PFSK-1 (cell line): Measurements from ENCODE around the gene CLEC11A.

Experiments
- FOXP2 ChIP-seq: optimal IDR thresholded peaks from 2 replicates; pipeline ENCODE3; 2011; ENCODE audit warnings: borderline replicate concordance, control low read depth, inconsistent platforms; ENCODE audit not compliant: insufficient read depth; ENCODE audit errors: extremely low read length, extremely low read depth
- POLR2AphosphoS5 ChIP-seq: IDR thresholded peaks from 2 replicates; pipeline ENCODE4 v1.6.1; 2012; ENCODE audit warnings: low read depth, mild to moderate bottlenecking, control low read depth, low read length, moderate library complexity
- REST ChIP-seq, 2 experiments: IDR thresholded peaks; 2 replicates each; pipeline versions ENCODE4 v1.6.1 to v1.8.0; 2011 to 2012; ENCODE audit warnings: low read depth in 2 of 2, low read length in 2 of 2, control low read depth in 1 of 2, inconsistent platforms in 1 of 2, mild to moderate bottlenecking in 1 of 2, moderate library complexity in 1 of 2; ENCODE audit not compliant: insufficient read depth in 1 of 2
- SIN3A ChIP-seq: IDR thresholded peaks from 2 replicates; pipeline ENCODE4 v1.6.1; 2012; ENCODE audit warnings: mild to moderate bottlenecking, low read length, moderate library complexity, borderline replicate concordance; ENCODE audit not compliant: insufficient read depth
- TAF1 ChIP-seq: IDR thresholded peaks from 2 replicates; pipeline ENCODE4 v1.6.1; 2012; ENCODE audit warnings: low read length, control low read depth, borderline replicate concordance; ENCODE audit not compliant: insufficient read depth

CLEC11A gene

GRCh38 chr19:50686310-50687032 is 36.7 kb upstream of the CLEC11A start:
- no peak for TF ChIP-seq SIN3A
- no peak for TF ChIP-seq REST (IDR thresholded peaks at IDR 0.05; ENCODE audit: insufficient read depth in 1 of 2, low read depth in 2 of 2, low read length in 2 of 2)
- TF ChIP-seq POLR2AphosphoS5 = no peak
- TF ChIP-seq FOXP2 = no peak
- TF ChIP-seq TAF1 = no peak

- TF ChIP-seq POLR2AphosphoS5 (no peak), REST (IDR thresholded peaks at IDR 0.05; ENCODE audit: insufficient read depth in 1 of 2, low read depth in 2 of 2, low read length in 2 of 2) (no peak), TAF1 (no peak), SIN3A (no peak), FOXP2 (no peak)
These were observed 34.4 kb upstream of the CLEC11A start for GRCh38 chr19:50688766-50689165.

DNA sequence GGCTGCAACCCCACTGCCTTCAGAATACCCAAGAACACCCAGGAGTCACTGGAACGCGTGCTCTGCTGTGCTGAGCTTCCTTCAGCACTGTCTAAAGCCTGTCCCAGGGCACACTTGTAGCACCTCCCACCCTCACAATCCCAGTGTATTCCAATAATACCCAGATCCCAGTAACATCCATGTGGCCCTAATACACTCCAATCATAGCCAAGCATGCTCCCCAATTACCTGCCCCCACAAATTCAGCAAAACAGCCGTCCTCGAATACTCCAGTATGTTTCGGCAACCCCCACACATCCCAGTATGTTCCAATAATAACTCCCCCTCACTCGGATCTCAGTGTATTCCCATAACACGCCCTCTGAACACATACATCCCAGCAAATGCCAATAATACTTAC is 32.7 kb upstream of the CLEC11A start:
- TF ChIP-seq REST (IDR thresholded peaks at IDR 0.05; ENCODE audit: insufficient read depth in 1 of 2, low read depth in 2 of 2, low read length in 2 of 2) (no peak), FOXP2 (no peak), POLR2AphosphoS5 (no peak), SIN3A (no peak), TAF1 (no peak)

DNA sequence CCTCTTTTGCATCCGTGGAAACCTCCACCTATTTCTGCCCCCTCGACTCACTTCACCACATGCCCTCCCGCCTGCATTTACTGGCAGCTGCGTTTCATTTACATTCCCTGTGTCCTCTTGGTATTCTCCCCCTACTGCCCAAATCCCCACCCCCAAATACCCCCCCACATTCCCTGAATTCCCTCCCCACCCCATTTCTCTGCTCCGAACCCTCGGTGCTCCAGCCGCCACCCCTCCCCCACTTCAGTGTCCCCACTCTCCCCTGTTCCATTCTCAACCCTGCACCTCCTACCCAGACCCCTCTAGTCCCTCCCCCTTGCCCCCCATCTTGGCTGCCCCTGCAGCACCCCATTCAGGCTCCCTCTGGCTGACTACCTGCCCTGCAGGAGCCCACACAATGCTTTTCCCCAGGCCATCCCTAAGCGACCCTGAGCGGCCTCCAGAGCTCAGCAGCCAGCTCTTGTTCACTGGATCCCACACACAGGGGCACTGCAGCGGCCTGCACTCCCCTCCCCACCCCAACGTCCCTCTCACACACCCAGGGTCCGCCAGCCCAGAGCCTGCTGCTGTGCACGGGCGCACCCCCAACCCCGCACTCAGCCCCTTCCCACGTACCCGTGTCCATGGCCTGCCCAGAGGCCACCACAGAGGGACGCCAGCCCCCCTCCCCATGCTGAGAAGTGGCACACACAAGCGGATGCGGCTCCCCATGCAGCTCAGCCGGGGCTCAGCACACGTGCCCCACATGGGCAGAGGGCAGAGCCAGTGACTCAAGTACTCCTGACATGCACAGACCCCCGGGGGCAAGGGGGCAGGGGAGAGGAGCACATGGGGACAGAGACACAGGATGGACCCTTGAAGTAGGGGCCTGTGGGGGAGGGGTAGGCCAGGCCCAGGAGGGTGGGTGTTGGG is 29.8 kb upstream of the CLEC11A start:
- TF ChIP-seq TAF1 (no peak), FOXP2 (no peak), POLR2AphosphoS5 (no peak), REST (IDR thresholded peaks at IDR 0.05; ENCODE audit: insufficient read depth in 1 of 2, low read depth in 2 of 2, low read length in 2 of 2) (no peak)
